Fibroblast of skin of left quadriceps (primary cell): ENCODE data around the gene RABGAP1.

ENCODE experiments used
- DNase-seq, 2 experiments: peaks; one replicate each; pipeline ENCODE4 v3.0.0-alpha.2; 2013; ENCODE audit warnings: low read depth in 2 of 2

Gene RABGAP1

DNA sequence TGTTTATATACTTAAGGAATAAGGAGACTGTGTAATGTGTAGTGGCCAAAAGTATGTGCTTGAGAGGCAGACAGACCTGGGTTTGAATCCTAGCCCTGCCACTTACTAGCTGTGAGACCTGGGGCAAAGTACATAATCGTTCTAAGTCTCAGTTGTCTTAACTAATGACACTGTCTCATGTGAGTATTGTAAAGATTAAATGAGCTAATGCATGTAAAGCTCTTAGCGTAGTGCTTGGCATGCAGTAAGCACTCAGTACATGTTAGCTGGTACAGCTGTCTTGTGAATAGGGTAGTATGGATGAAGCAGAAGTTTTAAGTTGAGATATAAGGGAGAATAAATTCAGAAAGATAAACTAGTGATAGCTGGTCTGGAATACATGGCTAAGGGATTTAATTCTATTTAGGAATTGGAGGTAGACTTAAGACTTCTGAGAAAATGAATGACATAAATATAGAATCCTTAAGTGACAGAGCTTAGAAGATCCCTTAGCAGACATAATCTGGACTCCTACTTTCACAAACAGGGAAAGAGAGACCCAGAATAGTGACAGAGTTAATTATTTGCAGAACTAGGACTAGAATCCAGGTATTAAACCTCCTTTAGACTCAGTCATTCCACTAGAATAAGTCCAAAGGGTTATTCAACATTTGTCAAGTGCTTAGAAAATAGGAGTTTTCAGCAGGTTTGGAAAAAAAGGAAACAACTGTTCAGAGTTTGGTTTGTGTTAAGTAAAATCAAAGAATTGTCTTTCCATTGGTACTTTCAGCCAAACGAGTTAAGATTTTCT, 105.8 kb downstream of the RABGAP1 start:
- no peak for DNase-seq

DNA sequence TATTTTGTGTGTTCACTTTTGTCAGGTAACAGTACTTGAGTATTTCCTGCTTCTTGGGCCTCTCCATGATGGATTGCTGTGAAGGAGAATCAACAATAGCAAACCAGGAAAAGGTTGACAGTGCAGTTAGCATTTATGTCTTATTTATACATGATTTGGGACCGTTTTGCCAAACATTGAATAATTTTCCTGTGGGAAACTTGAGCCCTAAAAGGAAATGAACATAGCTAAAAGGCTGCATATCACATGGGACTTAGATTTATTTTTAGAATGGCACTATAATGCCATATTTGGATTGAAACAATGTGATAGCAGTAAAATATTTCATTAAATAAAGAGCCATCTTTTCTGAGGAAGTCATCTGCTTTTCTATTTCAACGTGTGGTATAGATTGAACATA, 107.9 kb downstream of the RABGAP1 start:
- peak; percentile 74 to 76 for DNase-seq

DNA sequence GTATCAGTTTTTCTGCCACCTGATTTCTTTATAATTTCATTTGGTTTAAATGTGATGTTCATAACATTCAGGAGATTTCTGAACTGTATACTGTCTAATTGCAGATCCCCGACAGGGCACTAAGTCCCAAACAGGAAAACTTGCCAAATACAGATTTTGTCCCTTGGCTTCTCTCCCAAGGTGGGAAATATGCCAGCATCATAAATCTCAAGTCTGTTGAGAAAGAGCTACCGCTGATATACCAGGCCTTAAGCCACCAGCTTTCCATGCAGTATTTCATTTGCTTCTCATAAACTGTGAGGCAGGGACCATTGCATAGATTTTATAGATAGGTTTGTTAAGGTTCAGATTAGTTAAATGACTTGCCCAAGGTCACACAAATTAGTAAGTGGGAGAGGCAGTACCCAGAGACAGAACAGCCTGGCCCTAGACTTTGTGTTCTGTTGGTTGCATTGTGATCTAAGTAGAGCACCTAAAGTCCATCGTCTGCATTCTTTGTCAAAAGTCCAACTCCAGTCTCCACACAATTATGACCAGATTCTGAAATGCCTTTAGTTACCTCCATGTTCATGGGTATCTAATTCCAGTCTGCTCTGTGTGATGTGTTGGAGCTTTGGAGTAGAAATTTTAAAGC, 108.9 kb downstream of the RABGAP1 start:
- DNase-seq, result peak; percentile 64 to 67

DNA sequence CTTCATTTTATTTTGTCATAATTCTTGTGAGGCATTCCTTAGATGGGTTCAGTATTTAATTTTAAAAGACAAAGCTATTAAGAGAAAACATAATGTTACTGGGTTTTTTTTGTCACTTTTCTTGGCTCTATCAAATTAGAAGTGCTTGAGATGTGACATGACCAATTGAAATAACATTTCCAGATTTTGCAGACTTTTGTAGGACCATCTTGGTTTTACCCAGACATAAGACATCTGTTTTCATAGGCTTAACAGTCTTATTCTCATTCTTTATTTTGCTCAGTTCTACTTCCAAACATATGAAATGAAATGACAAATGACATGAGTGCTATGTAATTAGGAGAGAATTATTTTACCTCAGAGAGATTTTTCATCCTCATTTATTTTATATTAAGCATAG, 112.2 kb downstream of the RABGAP1 start:
- no peak for DNase-seq

GRCh38 chr9:123053711-123054110, 112.9 kb downstream of the RABGAP1 start:
- DNase-seq, result no peak

DNA sequence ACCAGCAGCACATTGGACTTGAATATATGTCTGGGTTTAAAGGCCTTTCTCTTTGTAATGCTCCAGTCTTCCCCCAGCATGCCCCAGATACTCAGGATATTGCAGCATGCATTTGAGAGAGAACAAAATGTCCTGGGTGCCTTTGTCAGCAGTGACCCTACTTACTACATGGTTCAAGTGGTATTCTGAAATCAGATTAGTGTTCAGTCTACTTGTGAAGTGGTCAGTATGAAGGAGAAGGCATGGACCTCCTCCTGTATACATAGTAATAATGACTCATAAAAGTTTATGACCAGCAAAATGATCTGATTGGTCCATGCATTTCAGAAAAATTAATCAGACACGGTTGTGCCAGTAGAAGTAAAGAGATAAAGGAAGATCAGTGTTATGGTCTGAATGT, 118.0 kb downstream of the RABGAP1 start:
- no peak for DNase-seq

DNA sequence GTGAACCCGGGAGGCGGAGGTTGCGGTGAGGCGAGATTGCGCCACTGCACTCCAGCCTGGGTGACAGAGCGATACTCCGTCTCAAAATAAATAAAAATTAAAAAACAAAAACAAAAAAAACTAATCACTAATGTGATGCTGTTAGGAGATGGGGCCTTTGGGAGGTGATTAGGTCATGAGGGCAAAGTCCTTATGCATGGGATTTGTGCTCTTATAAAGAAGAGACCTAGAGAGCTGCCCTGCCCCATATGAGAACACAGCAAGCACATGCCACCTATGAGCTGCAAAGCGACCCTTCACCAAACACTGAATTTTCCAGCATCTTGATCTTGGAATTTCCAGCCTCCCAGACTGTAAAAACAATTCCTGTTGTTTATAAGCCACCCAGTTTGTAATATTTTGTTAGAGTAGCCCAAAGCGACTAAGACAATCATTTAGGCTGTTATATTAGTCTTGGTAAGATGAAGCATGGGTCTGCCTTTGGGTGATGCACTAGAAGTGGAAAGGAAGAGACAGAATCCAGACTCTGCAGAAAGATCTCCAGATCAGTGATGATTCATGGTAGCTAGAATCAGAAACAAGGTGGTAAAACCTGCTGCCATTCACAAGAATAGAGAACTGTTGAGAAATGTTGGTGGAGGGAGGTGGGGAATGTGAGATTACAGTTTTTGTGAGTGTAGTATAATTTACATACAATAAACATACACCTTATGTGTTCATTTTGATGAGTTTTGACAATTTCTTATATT, 118.8 kb downstream of the RABGAP1 start:
- DNase-seq, result no peak

DNA sequence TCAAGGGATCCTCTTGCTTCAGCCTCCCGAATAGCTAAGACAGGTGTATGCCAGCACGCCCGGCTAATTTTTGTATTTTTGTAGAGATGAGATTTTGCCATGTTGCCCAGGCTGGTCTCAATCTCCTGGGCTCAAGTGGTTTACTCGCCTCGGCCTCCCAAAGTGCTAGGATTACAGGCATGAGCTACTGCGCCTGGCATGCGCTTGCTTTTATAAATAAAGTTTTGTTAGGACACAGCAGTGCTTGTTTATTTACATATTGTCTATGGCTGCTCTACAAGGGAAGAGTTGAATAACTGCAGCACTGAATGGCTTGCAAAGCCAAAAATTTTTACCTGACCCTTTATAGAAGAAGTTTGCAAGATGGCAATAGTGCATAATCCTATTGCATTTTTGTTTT, 120.4 kb downstream of the RABGAP1 start:
- DNase-seq, result no peak

GRCh38 chr9:123062351-123063176, 121.7 kb downstream of the RABGAP1 start:
- no peak for DNase-seq

GRCh38 chr9:123063177-123063598, 122.4 kb downstream of the RABGAP1 start:
- DNase-seq, result peak; percentile 80 to 81

GRCh38 chr9:123063896-123064295, 123.1 kb downstream of the RABGAP1 start:
- DNase-seq, result no peak

- DNase-seq, result no peak
These were observed 123.9 kb downstream of the RABGAP1 start for GRCh38 chr9:123064716-123065115.

DNA sequence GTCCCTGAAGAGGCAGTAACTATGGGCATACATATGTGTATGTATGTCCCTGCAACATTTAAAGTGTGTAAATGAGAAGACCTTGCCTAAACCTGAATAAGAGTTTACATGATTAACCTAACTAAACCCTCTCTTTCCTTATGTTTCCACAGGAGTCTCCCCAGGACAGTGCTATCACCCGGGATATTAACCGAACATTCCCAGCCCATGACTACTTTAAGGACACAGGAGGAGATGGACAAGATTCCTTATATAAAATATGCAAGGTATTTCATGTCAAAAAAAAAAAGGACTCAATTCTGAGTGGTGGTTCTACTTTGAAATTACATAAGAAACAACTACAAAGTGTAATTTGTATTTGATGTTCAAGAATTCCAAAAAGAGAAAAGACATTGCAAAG, 124.4 kb downstream of the RABGAP1 start:
- no peak for DNase-seq

DNA sequence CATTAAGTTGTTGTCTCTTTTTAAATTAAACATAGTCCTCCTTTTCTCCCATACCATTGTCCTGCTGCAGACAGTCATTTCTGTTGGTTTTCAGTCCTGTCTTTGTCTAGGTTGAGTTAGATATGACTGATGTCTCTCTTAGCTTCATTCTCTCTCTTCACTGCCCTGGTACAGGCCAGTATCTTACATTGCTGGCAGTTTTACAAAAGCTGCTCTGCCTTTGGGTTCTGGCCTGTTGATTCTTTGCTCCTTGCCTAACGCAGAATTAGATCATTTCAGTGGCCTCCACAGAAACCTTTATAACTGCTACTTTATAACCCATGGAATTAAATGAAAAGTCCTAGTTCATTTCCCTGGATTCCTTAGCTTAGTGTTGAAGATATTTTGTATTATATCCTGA, 126.3 kb downstream of the RABGAP1 start:
- DNase-seq, result no peak

DNA sequence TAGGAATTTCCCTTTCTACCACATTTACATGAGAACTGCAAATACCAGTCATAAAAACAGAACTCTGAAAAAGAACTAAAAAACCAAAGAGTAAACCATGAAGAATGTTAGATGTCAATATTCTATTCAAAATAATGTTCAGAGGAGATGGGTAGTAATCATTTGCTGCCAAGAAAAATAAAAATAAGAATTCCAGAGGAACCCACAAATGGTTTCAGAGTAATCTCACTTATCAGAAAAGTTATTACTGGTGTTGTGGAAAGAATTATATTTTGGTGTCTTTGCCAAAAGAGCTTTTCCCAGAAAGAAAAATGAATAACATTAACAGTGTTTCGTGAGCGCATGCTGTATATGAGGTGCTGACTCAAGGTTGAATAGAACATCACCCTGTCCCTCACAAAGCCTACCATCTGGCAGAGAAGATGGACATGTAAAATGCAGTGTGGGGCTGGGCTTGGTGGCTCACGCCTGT, 128.2 kb downstream of the RABGAP1 start:
- DNase-seq, result peak; percentile 97 to 98

DNA sequence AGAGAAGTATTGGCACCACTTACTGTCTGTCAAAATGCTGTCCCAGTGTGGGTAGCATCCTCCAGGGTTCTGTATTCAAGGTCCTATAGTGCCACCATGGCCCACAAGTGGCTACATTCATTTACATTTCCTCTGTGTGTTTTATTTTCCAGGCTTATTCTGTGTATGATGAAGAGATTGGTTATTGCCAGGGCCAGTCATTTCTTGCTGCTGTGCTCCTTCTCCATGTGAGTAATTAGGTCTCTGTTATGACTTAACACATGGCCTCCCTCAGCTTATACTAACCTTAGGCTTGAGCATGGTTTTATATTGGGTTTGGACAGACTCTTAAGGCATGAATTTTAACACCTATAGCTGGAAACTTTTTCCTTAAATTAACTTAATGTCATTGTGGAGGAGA, 129.4 kb downstream of the RABGAP1 start:
- DNase-seq, result no peak

- no peak for DNase-seq
These were observed 131.7 kb downstream of the RABGAP1 start for GRCh38 chr9:123072407-123072995.

DNA sequence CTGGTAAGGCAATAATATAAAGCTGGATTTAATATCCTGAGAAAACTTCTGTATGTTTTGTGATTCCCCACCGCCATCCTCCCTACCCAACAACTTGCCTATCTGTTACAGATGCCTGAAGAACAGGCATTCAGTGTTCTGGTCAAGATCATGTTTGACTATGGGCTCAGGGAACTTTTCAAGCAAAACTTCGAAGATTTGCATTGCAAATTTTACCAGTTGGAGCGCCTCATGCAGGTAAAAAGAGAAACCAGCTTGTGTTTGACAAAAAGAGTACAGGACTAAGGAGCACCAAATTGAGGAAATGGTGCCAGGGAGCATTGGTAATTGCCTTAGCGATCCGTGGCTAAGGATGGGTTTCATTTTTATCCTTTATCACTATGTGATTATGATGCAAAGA, 132.6 kb downstream of the RABGAP1 start:
- DNase-seq, result no peak

DNA sequence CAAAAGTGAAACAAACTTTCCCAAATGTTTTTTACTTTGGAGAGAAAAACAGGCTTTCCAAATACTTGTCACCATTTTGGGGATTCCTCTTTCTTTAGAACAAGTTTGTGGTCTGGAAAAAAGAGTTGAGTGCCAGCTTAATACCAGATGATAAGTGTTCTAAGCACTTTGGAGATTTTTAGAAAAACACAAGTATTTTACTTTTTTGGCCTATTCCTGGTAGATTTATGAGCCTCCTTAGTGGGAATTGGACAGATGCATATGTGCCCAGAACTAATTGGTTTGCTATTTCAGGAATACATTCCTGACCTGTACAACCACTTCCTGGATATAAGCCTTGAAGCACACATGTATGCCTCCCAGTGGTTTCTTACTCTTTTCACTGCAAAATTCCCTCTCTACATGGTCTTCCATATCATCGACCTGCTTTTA, 133.2 kb downstream of the RABGAP1 start:
- DNase-seq, result peak; percentile 93 to 94

GRCh38 chr9:123074628-123075027, 133.8 kb downstream of the RABGAP1 start:
- DNase-seq, result no peak

DNA sequence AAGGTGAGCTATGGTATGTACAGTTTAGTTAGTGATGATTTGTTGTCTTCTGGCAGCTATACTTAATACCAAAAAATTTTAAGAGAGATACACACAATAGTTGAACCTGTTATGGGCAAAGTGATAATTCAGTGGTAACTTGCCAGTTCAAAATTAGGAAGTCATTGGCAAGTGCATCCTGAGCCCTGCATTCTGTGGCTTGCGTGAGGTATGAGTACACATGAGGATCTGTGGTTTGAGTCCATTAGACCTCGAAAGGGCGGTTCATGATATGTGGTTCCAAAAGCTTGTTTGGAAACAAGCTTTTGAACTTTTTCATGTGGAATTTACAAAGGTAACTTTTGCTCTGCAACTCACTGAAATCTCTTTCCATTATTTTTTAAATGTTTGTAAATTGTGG, 139.6 kb downstream of the RABGAP1 start:
- DNase-seq, result no peak
